ENCODE measurements around the gene SNX8. TPM values are rescaled to one million over a fixed set of nuclear protein-coding genes. Genes with fewer than 3 reads are reported as not detected.
A peak's percentile ranks its signal among the peaks of the same experiment; 100 is the strongest.

The SNX8 gene
- total RNA-seq, 1 experiment from 2014 or later, result 31.2 TPM

GRCh38 chr7:2359610-2360009 lies 45.4 kb upstream of the SNX8 start:
- ChIA-PET POLR2A (no interaction called here), CTCF (interaction anchor here (0.7 kb wide), 1 partner anchor 46 kb away, joined by 3 read pairs; no protein-coding TSS in a partner anchor)
- H3K36me3 Mint-ChIP-seq (ENCODE audit: insufficient read depth, unreplicated experiment), result peaks cover 81% of the 10 kb centered on the region
- no peak for DNase-seq (ENCODE audit: unreplicated experiment)
- intact Hi-C loops (cut with micrococcal nuclease), result no loop called here
- H3K9me3 Mint-ChIP-seq (ENCODE audit: unreplicated experiment), result no peaks in the 10 kb centered on the region
- BruUV-seq (replicated peaks), result no TSS peak
- H3K27ac Mint-ChIP-seq (ENCODE audit: low read depth, unreplicated experiment), result peak overlapping the region; percentile 35
- H3K27me3 Mint-ChIP-seq (ENCODE audit: insufficient read depth, unreplicated experiment), result no peaks in the 10 kb centered on the region
- no peak overlapping the region for H3K4me3 Mint-ChIP-seq (ENCODE audit: unreplicated experiment)
- TF ChIP-seq CTCF (IDR thresholded peaks at IDR 0.05; ENCODE audit: unreplicated experiment), result no peak
- peaks cover 23% of the 10 kb centered on the region for H3K4me1 Mint-ChIP-seq (ENCODE audit: insufficient read depth, unreplicated experiment)

GRCh38 chr7:2358968-2359527 lies 44.8 kb upstream of the SNX8 start:
- Mint-ChIP-seq H3K27ac (ENCODE audit: low read depth, unreplicated experiment) (peak overlapping the region; percentile 35), H3K27me3 (ENCODE audit: insufficient read depth, unreplicated experiment) (no peaks in the 10 kb centered on the region), H3K36me3 (ENCODE audit: insufficient read depth, unreplicated experiment) (peaks cover 81% of the 10 kb centered on the region), H3K4me1 (ENCODE audit: insufficient read depth, unreplicated experiment) (peaks cover 23% of the 10 kb centered on the region), H3K9me3 (ENCODE audit: unreplicated experiment) (no peaks in the 10 kb centered on the region), H3K4me3 (ENCODE audit: unreplicated experiment) (no peak overlapping the region)
- TF ChIP-seq CTCF (IDR thresholded peaks at IDR 0.05; ENCODE audit: unreplicated experiment), result no peak
- intact Hi-C loops (cut with micrococcal nuclease), result no loop called here
- DNase-seq (ENCODE audit: unreplicated experiment), result no peak
- CTCF ChIA-PET, result interaction anchor here (0.7 kb wide), 1 partner anchor 327 kb away, joined by 4 read pairs; no protein-coding TSS in a partner anchor
- POLR2A ChIA-PET, result no interaction called here
- no TSS peak for BruUV-seq (replicated peaks)

- POLR2A ChIA-PET, result interaction anchor here (0.7 to 1.0 kb wide), 3 partner anchors 9 to 148 kb away, joined by 3 to 7 read pairs (median 3); no protein-coding TSS in a partner anchor
- peak overlapping the region; percentile 91 for H3K4me3 Mint-ChIP-seq (ENCODE audit: unreplicated experiment)
- H3K4me1 Mint-ChIP-seq (ENCODE audit: insufficient read depth, unreplicated experiment), result peaks cover 23% of the 10 kb centered on the region
- intact Hi-C loops (cut with micrococcal nuclease), result no loop called here
- DNase-seq (ENCODE audit: unreplicated experiment), result no peak
- BruUV-seq (replicated peaks), result no TSS peak
- CTCF ChIA-PET, result no interaction called here
- H3K27ac Mint-ChIP-seq (ENCODE audit: low read depth, unreplicated experiment), result no peak overlapping the region
- H3K36me3 Mint-ChIP-seq (ENCODE audit: insufficient read depth, unreplicated experiment), result peaks cover 66% of the 10 kb centered on the region
- no peaks in the 10 kb centered on the region for H3K27me3 Mint-ChIP-seq (ENCODE audit: insufficient read depth, unreplicated experiment)
- H3K9me3 Mint-ChIP-seq (ENCODE audit: unreplicated experiment), result no peaks in the 10 kb centered on the region
- no peak for TF ChIP-seq CTCF (IDR thresholded peaks at IDR 0.05; ENCODE audit: unreplicated experiment)
Observed at GRCh38 chr7:2357571-2357970, 43.3 kb upstream of the SNX8 start.

DNA sequence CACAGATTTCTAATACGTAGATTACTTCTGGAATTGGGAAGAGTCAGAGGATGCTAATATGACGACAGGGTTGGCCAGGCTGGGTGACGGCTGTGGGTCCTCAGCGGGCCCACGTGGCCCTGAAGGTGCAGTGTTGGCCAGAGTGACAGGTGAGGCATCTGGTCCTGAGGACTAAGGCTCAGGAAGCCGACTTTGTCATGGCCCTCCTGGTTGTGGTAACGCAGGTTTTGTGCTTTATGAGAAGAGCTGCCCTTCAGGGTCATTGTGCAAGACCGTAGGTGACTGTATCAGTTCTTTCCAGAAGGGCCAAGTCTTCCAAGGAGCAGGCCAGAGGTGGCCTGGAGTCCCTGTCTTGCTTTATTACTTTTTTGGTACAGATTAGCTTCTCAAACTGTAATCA lies 42.9 kb upstream of the SNX8 start:
- Mint-ChIP-seq H3K9me3 (ENCODE audit: unreplicated experiment) (no peaks in the 10 kb centered on the region), H3K4me1 (ENCODE audit: insufficient read depth, unreplicated experiment) (peaks cover 23% of the 10 kb centered on the region), H3K27ac (ENCODE audit: low read depth, unreplicated experiment) (no peak overlapping the region), H3K4me3 (ENCODE audit: unreplicated experiment) (peak overlapping the region; percentile 91), H3K36me3 (ENCODE audit: insufficient read depth, unreplicated experiment) (peaks cover 62% of the 10 kb centered on the region), H3K27me3 (ENCODE audit: insufficient read depth, unreplicated experiment) (no peaks in the 10 kb centered on the region)
- BruUV-seq (replicated peaks), result no TSS peak
- no peak for TF ChIP-seq CTCF (IDR thresholded peaks at IDR 0.05; ENCODE audit: unreplicated experiment)
- CTCF ChIA-PET, result no interaction called here
- DNase-seq (ENCODE audit: unreplicated experiment), result peak; percentile 54
- intact Hi-C loops (cut with micrococcal nuclease), result no loop called here
- POLR2A ChIA-PET, result interaction anchor here (0.7 to 1.0 kb wide), 3 partner anchors 10 to 148 kb away, joined by 3 to 7 read pairs (median 3); no protein-coding TSS in a partner anchor

All from MCF 10A (cell line).